Rectal smooth muscle tissue (tissue), 1 donor: ENCODE results near the gene SLIT3.

ENCODE experiments used
- H3K27ac ChIP-seq: one replicate; pipeline ENCODE4 v1.7.0; 2013; ENCODE audit warnings: low read depth, low read length, inconsistent platforms
- H3K27me3 ChIP-seq: one replicate; pipeline ENCODE4 v1.7.0; 2013; ENCODE audit warnings: low read length; ENCODE audit not compliant: control insufficient read depth, insufficient read depth
- H3K36me3 ChIP-seq: one replicate; pipeline ENCODE4 v1.7.0; 2013; ENCODE audit warnings: low read length; ENCODE audit not compliant: control insufficient read depth, insufficient read depth
- H3K4me1 ChIP-seq: one replicate; pipeline ENCODE4 v1.7.0; 2013; ENCODE audit warnings: low read length; ENCODE audit not compliant: control insufficient read depth, insufficient read depth
- H3K4me3 ChIP-seq: one replicate; pipeline ENCODE4 v1.7.0; 2013; ENCODE audit warnings: low read length
- H3K9ac ChIP-seq: one replicate; pipeline ENCODE4 v1.7.0; 2013; ENCODE audit warnings: low read length

The SLIT3 gene

DNA sequence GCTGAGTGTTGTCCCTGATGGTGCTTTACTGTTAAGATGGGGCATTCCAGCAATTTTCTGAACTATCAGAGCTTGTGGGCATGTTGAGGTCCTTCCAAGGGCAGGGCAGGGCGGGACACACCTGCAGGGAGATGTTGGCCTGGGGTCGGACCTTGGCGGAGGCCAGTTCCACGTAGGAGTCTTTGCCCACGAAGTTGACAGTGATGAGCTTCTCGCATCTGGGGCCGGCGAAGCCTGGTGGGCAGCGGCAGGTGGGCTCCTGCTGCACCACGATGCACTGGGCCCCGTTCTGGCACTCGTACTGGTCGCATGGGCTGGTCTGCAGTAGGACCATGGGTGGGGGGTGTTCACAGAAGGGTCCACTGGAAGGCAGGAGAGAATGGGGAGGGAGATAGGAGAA is 615.4 kb downstream of the SLIT3 start:
- Histone ChIP-seq H3K27ac (no peak overlapping the region), H3K4me1 (no peaks in the 10 kb centered on the region), H3K9ac (no peak overlapping the region), H3K4me3 (no peak overlapping the region), H3K27me3 (no peaks in the 10 kb centered on the region), H3K36me3 (no peaks in the 10 kb centered on the region)

DNA sequence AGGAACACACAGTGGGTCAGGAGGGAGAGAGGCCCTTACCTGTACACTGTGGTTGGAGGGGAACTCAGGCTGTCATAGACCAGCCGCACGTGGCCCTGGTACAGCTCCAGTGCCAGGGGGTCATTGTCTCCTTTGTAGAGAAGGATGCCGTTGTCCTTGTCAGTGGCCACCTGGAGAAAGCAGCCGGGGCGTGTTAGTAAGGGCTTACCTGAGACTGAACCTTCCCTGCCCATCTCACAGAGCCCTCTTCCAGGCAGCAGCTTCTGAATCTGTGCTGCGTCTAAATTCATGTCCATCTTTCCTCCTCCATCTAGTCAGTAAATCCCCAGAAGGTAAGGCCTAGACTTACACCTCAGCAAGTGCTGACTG is 617.0 kb downstream of the SLIT3 start:
- Histone ChIP-seq H3K4me1 (no peaks in the 10 kb centered on the region), H3K36me3 (no peaks in the 10 kb centered on the region), H3K27ac (no peak overlapping the region), H3K9ac (no peak overlapping the region), H3K27me3 (no peaks in the 10 kb centered on the region), H3K4me3 (no peak overlapping the region)

- Histone ChIP-seq H3K4me3 (no peak overlapping the region), H3K27ac (no peak overlapping the region), H3K4me1 (no peaks in the 10 kb centered on the region), H3K36me3 (no peaks in the 10 kb centered on the region), H3K27me3 (no peaks in the 10 kb centered on the region), H3K9ac (no peak overlapping the region)
Observed at GRCh38 chr5:168683247-168683926, 617.6 kb downstream of the SLIT3 start.

DNA sequence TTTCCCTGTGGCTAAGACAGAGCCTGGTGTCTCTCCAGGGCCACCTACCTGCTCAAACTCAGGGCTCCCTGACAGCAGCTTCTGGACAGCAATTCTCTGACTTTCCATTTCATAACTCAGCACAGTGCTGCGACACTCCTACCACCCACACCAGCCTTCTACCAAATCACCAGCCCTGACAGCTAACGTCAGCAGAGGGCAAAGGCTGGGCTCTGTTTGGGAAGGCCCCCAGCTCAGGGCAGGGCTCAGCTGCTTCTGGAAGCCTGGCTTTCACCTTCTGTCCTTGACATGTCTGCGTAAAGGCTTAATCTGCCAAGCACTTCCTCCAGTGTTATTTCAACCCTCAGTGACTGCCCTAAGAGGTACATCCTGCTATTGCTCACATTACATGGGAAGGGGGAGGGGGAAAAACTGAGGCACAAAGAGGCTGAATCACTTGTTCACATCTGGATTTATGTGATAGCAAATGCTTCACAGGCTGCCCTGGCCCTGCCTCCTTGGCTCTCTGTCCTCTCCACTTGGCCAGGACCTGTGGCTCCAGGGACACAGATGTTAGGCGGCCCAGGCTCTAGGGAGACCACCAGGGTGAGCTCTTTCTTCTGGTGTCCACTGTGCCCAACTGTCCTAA is 619.3 kb downstream of the SLIT3 start:
- no peak overlapping the region for H3K4me3 ChIP-seq
- H3K36me3 ChIP-seq: no peaks in the 10 kb centered on the region
- no peaks in the 10 kb centered on the region for H3K4me1 ChIP-seq
- no peaks in the 10 kb centered on the region for H3K27me3 ChIP-seq
- H3K9ac ChIP-seq: no peak overlapping the region
- no peak overlapping the region for H3K27ac ChIP-seq

- Histone ChIP-seq H3K27me3 (no peaks in the 10 kb centered on the region), H3K27ac (no peak overlapping the region), H3K9ac (no peak overlapping the region), H3K4me1 (no peaks in the 10 kb centered on the region), H3K4me3 (no peak overlapping the region), H3K36me3 (no peaks in the 10 kb centered on the region)
Observed at GRCh38 chr5:168680395-168680794, 620.5 kb downstream of the SLIT3 start.

- H3K4me1 ChIP-seq: no peaks in the 10 kb centered on the region
- no peaks in the 10 kb centered on the region for H3K27me3 ChIP-seq
- no peaks in the 10 kb centered on the region for H3K36me3 ChIP-seq
- H3K4me3 ChIP-seq: no peak overlapping the region
- no peak overlapping the region for H3K27ac ChIP-seq
- no peak overlapping the region for H3K9ac ChIP-seq
Observed at GRCh38 chr5:168679515-168679920, 621.4 kb downstream of the SLIT3 start.

- no peaks in the 10 kb centered on the region for H3K27me3 ChIP-seq
- H3K36me3 ChIP-seq: no peaks in the 10 kb centered on the region
- no peak overlapping the region for H3K27ac ChIP-seq
- no peak overlapping the region for H3K4me3 ChIP-seq
- H3K9ac ChIP-seq: no peak overlapping the region
- H3K4me1 ChIP-seq: no peaks in the 10 kb centered on the region
Observed at GRCh38 chr5:168676501-168676900, 624.4 kb downstream of the SLIT3 start.

DNA sequence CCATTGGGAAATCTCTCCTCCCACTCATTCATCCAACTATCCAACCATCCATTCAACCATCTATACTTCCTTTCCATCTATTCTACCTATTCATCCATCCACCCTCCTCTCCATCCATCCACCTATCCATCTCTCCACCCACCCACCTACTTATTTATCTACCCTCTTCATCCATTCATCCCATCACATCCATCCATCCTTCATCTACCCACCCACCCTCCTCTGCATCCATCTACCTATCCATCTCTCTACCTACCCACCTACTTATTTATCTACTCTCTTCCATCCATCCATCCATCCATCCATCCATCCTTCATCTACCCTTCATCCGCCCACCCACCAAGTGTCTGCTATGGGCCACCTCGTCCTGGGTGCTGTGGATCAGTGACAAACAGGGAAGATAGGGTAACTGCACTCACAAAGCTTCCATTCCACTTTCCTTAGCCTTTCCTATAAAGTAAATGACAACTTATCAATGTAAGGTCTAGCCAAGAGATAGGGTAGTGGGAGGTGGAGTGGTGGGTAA is 625.0 kb downstream of the SLIT3 start:
- no peaks in the 10 kb centered on the region for H3K4me1 ChIP-seq
- H3K4me3 ChIP-seq: no peak overlapping the region
- H3K27me3 ChIP-seq: no peaks in the 10 kb centered on the region
- no peak overlapping the region for H3K27ac ChIP-seq
- H3K36me3 ChIP-seq: no peaks in the 10 kb centered on the region
- H3K9ac ChIP-seq: no peak overlapping the region

DNA sequence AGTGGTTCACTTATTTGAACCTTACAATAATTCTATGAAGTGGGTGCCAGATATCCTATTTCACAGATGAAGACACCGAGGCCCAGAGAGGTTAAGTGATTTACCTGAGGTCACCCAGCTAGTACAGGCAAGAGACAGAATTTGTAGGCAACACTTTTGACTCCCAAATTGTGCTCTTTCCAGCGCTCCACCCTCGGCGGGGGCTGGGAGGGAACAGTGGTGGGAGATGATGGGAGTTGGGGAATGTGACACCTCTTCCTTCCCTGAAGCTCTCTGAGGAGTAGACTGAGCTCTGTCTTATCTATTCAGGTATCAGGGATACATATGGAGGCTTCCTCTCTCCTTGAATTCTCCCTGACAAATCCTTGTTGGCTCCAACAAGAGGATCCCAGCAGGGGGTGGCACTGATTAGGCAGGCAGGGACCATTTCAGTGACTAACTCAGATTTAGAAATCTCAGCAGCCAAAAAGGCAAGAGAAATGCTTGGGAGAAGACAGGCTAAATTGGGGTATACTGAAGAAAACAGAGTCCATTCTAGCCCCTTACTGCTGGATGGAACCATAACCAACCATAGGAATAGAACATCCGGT is 626.0 kb downstream of the SLIT3 start:
- Histone ChIP-seq H3K9ac (no peak overlapping the region), H3K4me1 (no peaks in the 10 kb centered on the region), H3K4me3 (no peak overlapping the region), H3K27me3 (no peaks in the 10 kb centered on the region), H3K27ac (no peak overlapping the region), H3K36me3 (no peaks in the 10 kb centered on the region)

GRCh38 chr5:168672888-168673287 is 628.1 kb downstream of the SLIT3 start:
- Histone ChIP-seq H3K9ac (no peak overlapping the region), H3K4me3 (no peak overlapping the region), H3K27me3 (no peaks in the 10 kb centered on the region), H3K36me3 (peaks cover 2% of the 10 kb centered on the region), H3K27ac (no peak overlapping the region), H3K4me1 (no peaks in the 10 kb centered on the region)

DNA sequence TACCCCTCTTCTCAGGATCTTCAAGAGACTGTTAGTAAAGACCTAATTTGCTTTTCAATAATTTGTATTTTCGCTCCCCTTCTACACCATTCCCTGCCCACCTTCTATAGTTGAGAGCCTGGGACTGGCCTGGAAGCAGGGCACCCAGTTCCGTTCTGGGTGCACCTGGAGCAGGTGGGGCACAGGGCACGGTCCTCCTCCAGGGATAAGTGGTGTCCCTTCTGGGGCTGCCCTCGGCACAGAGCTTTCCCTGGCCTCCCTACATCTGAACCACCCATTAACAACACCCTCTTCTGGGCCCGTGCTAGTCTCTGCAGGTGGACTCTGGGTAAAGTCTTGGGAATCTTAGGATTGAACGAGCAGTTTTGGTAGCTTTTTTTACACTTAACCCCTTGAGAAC is 628.9 kb downstream of the SLIT3 start:
- no peaks in the 10 kb centered on the region for H3K27me3 ChIP-seq
- no peak overlapping the region for H3K9ac ChIP-seq
- no peak overlapping the region for H3K27ac ChIP-seq
- no peaks in the 10 kb centered on the region for H3K4me1 ChIP-seq
- H3K4me3 ChIP-seq: no peak overlapping the region
- H3K36me3 ChIP-seq: peaks cover 2% of the 10 kb centered on the region

- Histone ChIP-seq H3K4me1 (no peaks in the 10 kb centered on the region), H3K27me3 (no peaks in the 10 kb centered on the region), H3K4me3 (no peak overlapping the region), H3K9ac (no peak overlapping the region), H3K36me3 (peaks cover 2% of the 10 kb centered on the region), H3K27ac (no peak overlapping the region)
Observed at GRCh38 chr5:168670881-168671575, 629.9 kb downstream of the SLIT3 start.
